Pulmonary artery endothelial cell (primary cell): ENCODE data around the gene DHX34. TPM values are rescaled to one million over a fixed set of nuclear protein-coding genes. Genes with fewer than 3 reads are reported as not detected.
"Not testable (repeated sequence)": the region's sequence is repeated elsewhere in the genome, so short reads cannot be mapped to it uniquely, and the experiment has no call there.

Source experiments
- DNase-seq: peaks from one replicate; pipeline ENCODE4 v3.0.0-alpha.2; 2011; ENCODE audit warnings: low read depth, low spot score
- total RNA-seq: library from RNA; depleted of rRNA; stranded (reverse); fragments of >200 nt; gene quantifications from 2 replicates; pipeline ENCODE4 v1.2.3, GENCODE V29; 2014

DHX34 gene
- 7.1 and 12.7 TPM in 2 replicates for total RNA-seq

- DNase-seq, result peak; percentile 96
These were observed at the start of gene DHX34 for GRCh38 chr19:47348819-47349795. DHX34 (plus strand) TSS chr19:47349315; CDS start chr19:47353031, 3,716 bp downstream.

- not testable (repeated sequence) for DNase-seq
These were observed 48.2 kb upstream of the DHX34 start for GRCh38 chr19:47300867-47301266.

GRCh38 chr19:47302249-47302648, 46.9 kb upstream of the DHX34 start:
- DNase-seq, result no peak

- no peak for DNase-seq
These were observed 45.1 kb upstream of the DHX34 start for GRCh38 chr19:47303966-47304365.

GRCh38 chr19:47305309-47305751, 43.8 kb upstream of the DHX34 start:
- no peak for DNase-seq

- DNase-seq, result no peak
These were observed 42.8 kb upstream of the DHX34 start for GRCh38 chr19:47306303-47306702.

GRCh38 chr19:47309038-47309437, 40.1 kb upstream of the DHX34 start:
- DNase-seq, result no peak

GRCh38 chr19:47309608-47310007, 39.5 kb upstream of the DHX34 start, which contains the start of gene C5AR1:
C5AR1 (plus strand) TSS chr19:47309861; CDS start chr19:47309896, 35 bp downstream.
- no peak for DNase-seq

GRCh38 chr19:47310323-47310722, 38.8 kb upstream of the DHX34 start:
- no peak for DNase-seq

- DNase-seq, result no peak
These were observed 38.3 kb upstream of the DHX34 start for GRCh38 chr19:47310819-47311218.

GRCh38 chr19:47312366-47313006, 36.6 kb upstream of the DHX34 start:
- no peak for DNase-seq

- no peak for DNase-seq
These were observed 35.3 kb upstream of the DHX34 start for GRCh38 chr19:47313754-47314295.

- no peak for DNase-seq
These were observed 33.8 kb upstream of the DHX34 start for GRCh38 chr19:47315125-47315821.

GRCh38 chr19:47316513-47316912, 32.6 kb upstream of the DHX34 start:
- no peak for DNase-seq

- no peak for DNase-seq
These were observed 28.9 kb upstream of the DHX34 start for GRCh38 chr19:47319923-47320871.

- no peak for DNase-seq
These were observed 27.5 kb upstream of the DHX34 start for GRCh38 chr19:47321630-47322029.

- DNase-seq, result no peak
These were observed 27.1 kb upstream of the DHX34 start for GRCh38 chr19:47322058-47322457.

GRCh38 chr19:47323409-47323808, 25.7 kb upstream of the DHX34 start:
- DNase-seq, result no peak

- DNase-seq, result no peak
These were observed 25.2 kb upstream of the DHX34 start for GRCh38 chr19:47323872-47324271.

GRCh38 chr19:47324502-47324901, 24.6 kb upstream of the DHX34 start:
- DNase-seq, result no peak
